Right lobe of liver (tissue), 6 donors: ENCODE measurements around the gene TMEM52. TPM values are rescaled to one million over a fixed set of nuclear protein-coding genes. Genes with fewer than 3 reads are reported as not detected.

Experiments used
- ATAC-seq, 4 donors: fragments of 200-7000 bp; cut with Tn5 transposase; one replicate each; pipeline ENCODE4 v1.9.1; 2020; ENCODE audit warnings: mild to moderate bottlenecking in 4 of 4, moderate library complexity in 4 of 4
- DNase-seq, 3 donors: peaks; one replicate each; pipeline ENCODE4 v3.0.0-alpha.2; 2020
- H3K27ac ChIP-seq, 3 donors: fragments of 200-600 bp; one replicate each; pipeline ENCODE4 v1.8.0; 2022
- H3K27me3 ChIP-seq, 2 donors: fragments of 200-600 bp; one replicate each; pipeline ENCODE4 v1.8.0; 2022
- H3K36me3 ChIP-seq, 4 donors: fragments of 200-600 bp; sonication (generic) in 1 of 4; one replicate each; pipeline versions ENCODE4 v1.5.1 to v1.8.0; 2017 to 2022; ENCODE audit warnings: control low read depth in 1 of 4
- H3K4me1 ChIP-seq, 4 donors: fragments of 200-600 bp; sonication (generic) in 1 of 4; one replicate each; pipeline versions ENCODE4 v1.5.1 to v1.8.0; 2017 to 2022; ENCODE audit warnings: control low read depth in 1 of 4
- H3K4me3 ChIP-seq, 3 donors: fragments of 200-600 bp; one replicate each; pipeline ENCODE4 v1.8.0; 2022
- H3K9me3 ChIP-seq, 4 donors: fragments of 200-600 bp; sonication (generic) in 1 of 4; one replicate each; pipeline versions ENCODE4 v1.5.1 to v1.8.0; 2017 to 2022; ENCODE audit warnings: control low read depth in 1 of 4
- POLR2A ChIP-seq: fragments of 450-650 bp; IDR thresholded peaks from one replicate; pipeline ENCODE4 v1.6.1; 2017; ENCODE audit warnings: antibody characterized with exemption, mild to moderate bottlenecking
- WGBS: methylation state at CpG from one replicate; pipeline ENCODE4 v1.1.6; 2018; ENCODE audit warnings: low coverage, low lambda C conversion rate; ENCODE audit not compliant: insufficient coverage; ENCODE audit errors: missing lambda C conversion rate; 5-methylcytosine and 5-hydroxymethylcytosine counted together
- intact Hi-C, 2 donors: fragments of 100-400 bp; cut with DNase I; formaldehyde crosslinking; loops; one replicate each; pipeline versions ENCODE4 v1.11.2 to v1.14.1; 2022
- total RNA-seq, 6 experiments: library from RNA; depleted of rRNA in 2 of 6; stranded (reverse); fragments of >200 nt in 2 of 6; fragmentation: NEBNext Ultra II Directional in 3 of 6; extraction: Animal tissue kit (Norgen Biotek cat#: 25700) in 3 of 6; gene quantifications; one replicate each; pipeline versions ENCODE4 v1.1.0 to v1.2.4, GENCODE V29; 2016 to 2023
- TF ChIP-seq, protein P1 (sequence below), 4 donors: fragments of 200-600 bp in 3 of 4; fragments of 450-650 bp in 1 of 4; IDR thresholded peaks; one replicate each; pipeline versions ENCODE4 v1.5.1 to v1.8.0; 2016 to 2022; ENCODE audit warnings: antibody characterized with exemption in 4 of 4, mild to moderate bottlenecking in 2 of 4
- donor health status: DM: no; HTN: yes; CAD: no.
- donor health status: DM: no; HTN: no; CAD: no.
- donor health status: DM: no; HTN: no; CAD: no.
- donor health status: DM: no; HTN: yes; CAD: no.
- donor health status: DM: no; HTN: yes; CAD: no.

The TMEM52 gene
- total RNA-seq, 6 experiments from 2014 or later, result 2.3 to 13.2 (median 6.0) TPM

DNA sequence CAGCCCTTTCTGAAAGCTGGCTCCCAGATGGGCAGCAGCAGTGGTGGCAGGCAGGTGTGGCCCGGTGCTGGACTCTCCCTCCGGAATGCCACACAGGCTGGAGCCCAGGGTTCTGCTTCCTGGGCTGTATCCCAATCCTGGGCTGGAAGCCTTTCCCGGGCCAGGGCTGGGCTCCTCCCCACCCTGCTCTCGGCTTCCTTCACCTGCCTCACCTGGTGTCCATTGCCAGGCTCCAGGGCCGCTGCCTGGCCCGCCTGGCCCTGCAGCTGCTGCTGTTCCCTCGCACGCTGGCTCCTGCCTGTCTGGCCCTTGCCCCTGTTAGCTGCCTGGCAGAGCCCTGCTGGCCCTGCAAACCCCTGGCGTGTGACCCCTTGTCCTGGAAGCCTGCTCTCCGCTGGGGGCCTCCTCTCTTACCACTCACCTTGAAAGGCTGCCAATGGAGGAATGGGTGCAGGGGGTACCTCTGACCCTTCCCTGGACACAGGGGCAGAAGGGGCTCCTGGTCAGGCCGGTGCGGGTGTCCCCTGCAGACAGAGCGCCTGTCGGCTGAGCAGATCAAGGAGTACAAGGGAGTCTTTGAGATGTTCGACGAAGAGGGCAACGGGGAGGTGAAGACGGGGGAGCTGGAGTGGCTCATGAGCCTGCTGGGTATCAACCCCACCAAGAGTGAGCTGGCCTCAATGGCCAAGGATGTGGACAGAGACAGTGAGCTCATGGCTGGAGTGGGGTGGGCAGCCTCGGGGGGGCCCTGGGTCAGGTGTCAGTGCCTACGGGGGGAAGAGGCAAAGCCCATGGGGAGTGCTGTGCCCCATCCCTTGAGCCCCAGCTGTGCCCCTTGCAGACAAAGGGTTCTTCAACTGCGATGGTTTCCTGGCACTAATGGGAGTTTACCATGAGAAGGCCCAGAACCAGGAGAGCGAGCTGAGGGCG is 2.9 kb downstream of the TMEM52 start:
- H3K27me3 ChIP-seq, result no peaks in the 10 kb centered on the region
- H3K9me3 ChIP-seq, result no peaks in the 10 kb centered on the region
- H3K36me3 ChIP-seq, result no peaks in the 10 kb centered on the region
- TF ChIP-seq POLR2A, result no peak
- TF ChIP-seq, protein P1, sequence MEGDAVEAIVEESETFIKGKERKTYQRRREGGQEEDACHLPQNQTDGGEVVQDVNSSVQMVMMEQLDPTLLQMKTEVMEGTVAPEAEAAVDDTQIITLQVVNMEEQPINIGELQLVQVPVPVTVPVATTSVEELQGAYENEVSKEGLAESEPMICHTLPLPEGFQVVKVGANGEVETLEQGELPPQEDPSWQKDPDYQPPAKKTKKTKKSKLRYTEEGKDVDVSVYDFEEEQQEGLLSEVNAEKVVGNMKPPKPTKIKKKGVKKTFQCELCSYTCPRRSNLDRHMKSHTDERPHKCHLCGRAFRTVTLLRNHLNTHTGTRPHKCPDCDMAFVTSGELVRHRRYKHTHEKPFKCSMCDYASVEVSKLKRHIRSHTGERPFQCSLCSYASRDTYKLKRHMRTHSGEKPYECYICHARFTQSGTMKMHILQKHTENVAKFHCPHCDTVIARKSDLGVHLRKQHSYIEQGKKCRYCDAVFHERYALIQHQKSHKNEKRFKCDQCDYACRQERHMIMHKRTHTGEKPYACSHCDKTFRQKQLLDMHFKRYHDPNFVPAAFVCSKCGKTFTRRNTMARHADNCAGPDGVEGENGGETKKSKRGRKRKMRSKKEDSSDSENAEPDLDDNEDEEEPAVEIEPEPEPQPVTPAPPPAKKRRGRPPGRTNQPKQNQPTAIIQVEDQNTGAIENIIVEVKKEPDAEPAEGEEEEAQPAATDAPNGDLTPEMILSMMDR (IDR thresholded peaks at IDR 0.05), result no peak
- no peak overlapping the region for H3K27ac ChIP-seq
- H3K4me3 ChIP-seq, result no peak overlapping the region
- peak in 1 of 3 donors; percentile 59 for DNase-seq
- intact Hi-C loops, result no loop called here
- no peak for ATAC-seq
- 91% methylated on average over 7 of the region's 23 CpGs for WGBS
- H3K4me1 ChIP-seq, result peaks cover 0 to 10% (median 5%) of the 10 kb centered on the region in 4 donors

DNA sequence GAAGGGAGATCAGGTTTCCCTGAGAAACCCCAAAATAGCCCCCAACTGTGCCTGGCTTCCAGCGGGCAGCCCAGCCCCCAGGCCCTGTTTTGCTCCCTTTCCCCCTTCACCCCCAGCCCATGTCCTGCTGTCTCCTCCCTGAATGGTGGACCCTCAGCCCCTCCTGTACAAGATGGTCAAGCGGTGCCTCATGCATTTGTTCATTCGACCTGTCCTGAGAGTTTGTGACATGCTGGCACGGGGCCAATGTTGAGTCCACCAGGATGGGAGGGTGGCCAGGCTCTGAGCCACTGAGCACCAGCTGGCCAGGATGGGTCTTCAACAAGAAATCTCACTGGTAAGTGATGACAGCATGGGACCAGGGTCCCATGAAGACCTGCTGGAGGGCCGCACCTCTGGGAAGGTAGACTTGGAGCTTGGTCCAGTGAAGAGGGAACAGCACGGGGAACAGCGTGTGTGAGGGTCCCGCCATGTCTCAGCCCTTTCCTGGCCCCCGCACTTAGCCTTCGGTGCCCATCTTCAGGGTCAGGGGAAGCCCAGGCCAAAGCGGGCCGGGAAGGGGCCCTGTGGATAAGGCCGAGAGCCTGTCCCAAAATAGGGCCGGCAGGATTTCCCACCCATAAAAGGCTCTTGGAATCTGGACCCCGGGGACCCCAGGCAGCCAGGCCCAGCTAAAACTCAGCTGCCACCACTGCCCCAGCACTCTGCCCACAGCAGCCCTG is 3.9 kb downstream of the TMEM52 start, which contains the start of gene CALML6:
Gene CALML6 (plus strand): TSS at position 290 of the 722 bp plus-strand sequence. CDS start 21 bp downstream, at position 311.
- Histone ChIP-seq H3K27ac (no peak within 1 kb of the TSS), H3K27me3 (no peaks in the 10 kb centered on the region), H3K4me3 (no peak within 1 kb of the TSS), H3K9me3 (no peaks in the 10 kb centered on the region), H3K4me1 (peaks cover 0 to 10% (median 5%) of the 10 kb centered on the region in 4 donors), H3K36me3 (no peaks in the 10 kb centered on the region)
- intact Hi-C loops, result no loop called here
- ATAC-seq (no peak), DNase-seq (peak in 1 of 3 donors; percentile 48)
- WGBS, result 56% methylated on average over 3 of the region's 15 CpGs
- TF ChIP-seq, protein P1 (IDR thresholded peaks at IDR 0.05), result no peak
- no peak for TF ChIP-seq POLR2A

DNA sequence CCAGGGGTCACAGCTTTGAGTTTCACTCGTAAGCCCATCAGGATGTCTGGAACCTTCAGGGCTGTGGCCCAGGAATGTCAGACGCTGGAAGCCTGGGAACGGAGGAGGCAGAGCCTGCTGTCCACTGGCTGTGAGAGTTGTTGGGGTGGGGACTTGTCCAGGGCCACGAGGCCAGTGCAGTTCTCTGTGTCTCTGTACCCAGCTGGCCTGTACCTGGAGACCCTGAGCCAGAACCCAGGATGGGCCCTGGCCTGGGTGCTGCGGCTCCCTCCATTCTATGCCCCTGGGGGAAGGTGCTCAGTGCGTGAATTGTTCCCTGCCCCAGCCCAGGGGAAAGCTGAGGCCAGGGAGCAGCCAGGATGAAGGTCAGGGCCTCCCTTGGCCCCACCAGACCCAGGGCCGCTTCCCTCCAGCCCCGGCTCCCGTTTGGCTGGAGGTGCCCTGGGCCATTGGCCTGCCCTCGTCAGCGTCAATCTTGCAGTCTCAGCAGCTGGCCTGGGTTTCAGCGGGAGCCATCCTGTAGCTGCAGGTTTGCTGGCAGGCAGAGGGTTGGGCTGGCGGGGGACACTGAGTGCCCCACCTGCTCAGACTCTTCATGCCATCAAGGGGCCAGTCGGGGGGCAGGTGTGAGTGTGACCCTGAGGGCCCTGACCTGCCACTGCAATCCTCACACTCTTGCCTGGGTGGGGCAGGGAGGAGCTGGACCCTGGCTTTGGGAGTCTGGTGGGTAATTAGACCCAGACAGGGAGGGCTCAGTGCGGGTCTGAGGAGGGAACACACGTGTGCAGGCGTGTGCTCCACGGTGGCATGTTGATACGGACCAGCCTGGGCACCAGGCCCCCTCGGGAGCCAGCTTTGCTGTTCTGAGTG is 4.7 kb downstream of the TMEM52 start:
- no peak overlapping the region for H3K4me3 ChIP-seq
- DNase-seq, result peak in 2 of 3 donors; percentile 60
- H3K4me1 ChIP-seq, result peaks cover 0 to 17% (median 6%) of the 10 kb centered on the region in 4 donors
- no peaks in the 10 kb centered on the region for H3K27me3 ChIP-seq
- intact Hi-C loops, result no loop called here
- H3K9me3 ChIP-seq, result no peaks in the 10 kb centered on the region
- TF ChIP-seq, protein P1 (IDR thresholded peaks at IDR 0.05), result no peak
- TF ChIP-seq POLR2A, result no peak
- WGBS, result 20% methylated on average over 1 of the region's 20 CpGs
- H3K36me3 ChIP-seq, result no peaks in the 10 kb centered on the region
- no peak for ATAC-seq
- H3K27ac ChIP-seq, result no peak overlapping the region
